Right lobe of liver (tissue), 4 donors: ENCODE measurements around the gene NDUFAF2.
A peak's percentile ranks its signal among the peaks of the same experiment; 100 is the strongest.

Experiments
- CTCF ChIP-seq, 4 donors: fragments of 200-600 bp in 3 of 4; fragments of 450-650 bp in 1 of 4; IDR thresholded peaks; one replicate each; pipeline versions ENCODE4 v1.5.1 to v1.8.0; 2016 to 2022; ENCODE audit warnings: antibody characterized with exemption in 4 of 4, mild to moderate bottlenecking in 2 of 4
- POLR2A ChIP-seq: fragments of 450-650 bp; IDR thresholded peaks from one replicate; pipeline ENCODE4 v1.6.1; 2017; ENCODE audit warnings: antibody characterized with exemption, mild to moderate bottlenecking
- donor health status: DM: no; HTN: no; CAD: no.
- donor health status: DM: no; HTN: no; CAD: no.
- donor health status: DM: no; HTN: yes; CAD: no.

- peak; percentile 17 to 39 (median 31) for TF ChIP-seq CTCF (IDR thresholded peaks at IDR 0.05)
- TF ChIP-seq POLR2A, result no peak
Observed at GRCh38 chr5:60959156-60959555, 14.2 kb downstream of the NDUFAF2 start.
